OCI-LY3 (cell line): ENCODE data around the gene HSP90B1.

Experiments
- H2AFZ ChIP-seq: fragments of 200-600, 300-600 bp; shearing (Covaris generic); 2 replicates; pipeline ENCODE4 v1.6.0; 2014; ENCODE audit warnings: antibody characterized with exemption, low read depth, low read length
- H3K27ac ChIP-seq: fragments of 200-600, 300-600 bp; sonication (generic); 2 replicates; pipeline ENCODE4 v1.5.1; 2014; ENCODE audit warnings: mild to moderate bottlenecking, low read length, moderate library complexity, mixed read lengths
- H3K27me3 ChIP-seq: fragments of 200-600, 300-600 bp; sonication (generic); 2 replicates; pipeline ENCODE4 v1.6.1; 2014; ENCODE audit warnings: low read depth, low read length, mixed read lengths
- H3K36me3 ChIP-seq: fragments of 200-600, 300-600 bp; sonication (generic); replicated peaks from 2 replicates; pipeline ENCODE3; 2014; ENCODE audit warnings: low read depth, low read length, mixed read lengths
- H3K4me1 ChIP-seq: fragments of 300-600, 200-600 bp; sonication (generic); 2 replicates; pipeline ENCODE4 v1.6.1; 2014; ENCODE audit warnings: low read length, mixed read lengths
- H3K4me2 ChIP-seq: fragments of 200-600, 300-600 bp; sonication (generic); 2 replicates; pipeline ENCODE4 v1.6.1; 2014; ENCODE audit warnings: low read length, mixed read lengths
- H3K4me3 ChIP-seq: fragments of 300-600, 200-600 bp; sonication (generic); 2 replicates; pipeline ENCODE4 v1.5.1; 2014; ENCODE audit warnings: antibody characterized with exemption, mild to moderate bottlenecking, low read length, moderate library complexity
- H3K79me2 ChIP-seq: fragments of 300-600, 200-600 bp; shearing (Covaris generic); 2 replicates; pipeline ENCODE4 v1.6.1; 2014; ENCODE audit warnings: mild to moderate bottlenecking, low read length, mixed read lengths
- H3K9ac ChIP-seq: fragments of 300-600, 200-600 bp; shearing (Covaris generic); 2 replicates; pipeline ENCODE4 v1.6.0; 2014; ENCODE audit warnings: mild to moderate bottlenecking, low read length, moderate library complexity
- H3K9me3 ChIP-seq: fragments of 200-600, 300-600 bp; shearing (Covaris generic); 2 replicates; pipeline ENCODE4 v1.6.1; 2014; ENCODE audit warnings: low read length, mixed read lengths; ENCODE audit not compliant: insufficient read depth
- H4K20me1 ChIP-seq: fragments of 200-600, 300-600 bp; sonication (generic); 2 replicates; pipeline ENCODE4 v1.6.1; 2016; ENCODE audit warnings: low read length, mixed read lengths; ENCODE audit not compliant: insufficient read depth
- CTCF ChIP-seq: fragments of 200-600, 300-600 bp; sonication (generic); IDR thresholded peaks from 2 replicates; pipeline ENCODE4 v1.5.1; 2014; ENCODE audit warnings: antibody characterized with exemption, low read length, low read depth
- EZH2phosphoT487 ChIP-seq: fragments of 200-600 bp; shearing (Covaris generic); IDR thresholded peaks from 2 replicates; pipeline ENCODE4 v1.6.1; 2018; ENCODE audit warnings: antibody characterized with exemption, mixed run types, low read depth

The HSP90B1 gene

GRCh38 chr12:103928682-103929045 lies 1.5 kb upstream of the HSP90B1 start:
- Histone ChIP-seq H3K4me3 (peak overlapping the region; percentile 87), H3K36me3 (peaks cover 33% of the 10 kb centered on the region)

GRCh38 chr12:103929046-103929783 lies 995 bp upstream of the HSP90B1 start:
- peak overlapping the region; percentile 95 for H3K9ac ChIP-seq
- H2AFZ ChIP-seq: peak overlapping the region; percentile 91; the same call in 1 of the 2 replicates
- H3K36me3 ChIP-seq: peaks cover 38% of the 10 kb centered on the region
- peaks cover 69% of the 10 kb centered on the region for H3K4me1 ChIP-seq
- peak overlapping the region; percentile 87 for H3K4me3 ChIP-seq
- H4K20me1 ChIP-seq: peaks cover 34% of the 10 kb centered on the region
- H3K4me2 ChIP-seq: peak overlapping the region; percentile 84
- H3K79me2 ChIP-seq: peaks cover 45% of the 10 kb centered on the region
- peak overlapping the region; percentile 96 for H3K27ac ChIP-seq
- no peaks in the 10 kb centered on the region for H3K9me3 ChIP-seq
- H3K27me3 ChIP-seq: no peaks in the 10 kb centered on the region
- no peak for TF ChIP-seq EZH2phosphoT487
- no peak for TF ChIP-seq CTCF

More at GRCh38 chr12:103928682-103929045, 1.5 kb upstream of the HSP90B1 start:
- Histone ChIP-seq H2AFZ (no peak overlapping the region; the same call in 1 of the 2 replicates), H4K20me1 (peaks cover 29% of the 10 kb centered on the region), H3K9me3 (no peaks in the 10 kb centered on the region), H3K27ac (peak overlapping the region; percentile 96), H3K79me2 (peaks cover 40% of the 10 kb centered on the region), H3K4me2 (peak overlapping the region; percentile 84), H3K4me1 (peaks cover 69% of the 10 kb centered on the region), H3K27me3 (no peaks in the 10 kb centered on the region), H3K9ac (peak overlapping the region; percentile 95)
- TF ChIP-seq EZH2phosphoT487 (no peak), CTCF (no peak)

- Histone ChIP-seq H3K4me3 (peak overlapping the region; percentile 87), H3K4me2 (peak overlapping the region; percentile 42), H3K79me2 (peaks cover 50% of the 10 kb centered on the region), H3K9ac (peak overlapping the region; percentile 95), H3K9me3 (no peaks in the 10 kb centered on the region), H4K20me1 (peaks cover 38% of the 10 kb centered on the region), H3K27me3 (no peaks in the 10 kb centered on the region), H2AFZ (no peak overlapping the region), H3K4me1 (peaks cover 67% of the 10 kb centered on the region), H3K36me3 (peaks cover 41% of the 10 kb centered on the region), H3K27ac (peak overlapping the region; percentile 96)
- TF ChIP-seq CTCF (no peak), EZH2phosphoT487 (no peak)
These were observed 501 bp upstream of the HSP90B1 start for GRCh38 chr12:103929784-103930033.

GRCh38 chr12:103930787-103931735 lies 851 bp downstream of the HSP90B1 start:
- H4K20me1 ChIP-seq: peaks cover 51% of the 10 kb centered on the region
- peaks cover 60% of the 10 kb centered on the region for H3K4me1 ChIP-seq
- peak overlapping the region; percentile 85 for H3K4me3 ChIP-seq
- TF ChIP-seq EZH2phosphoT487 (no peak), CTCF (no peak)
- peak overlapping the region; percentile 98 for H3K9ac ChIP-seq
- H3K27ac ChIP-seq: peak overlapping the region; percentile 83
- H3K4me2 ChIP-seq: peak overlapping the region; percentile 77
- peaks cover 63% of the 10 kb centered on the region for H3K79me2 ChIP-seq
- H2AFZ ChIP-seq: no peak overlapping the region
- H3K27me3 ChIP-seq: no peaks in the 10 kb centered on the region
- H3K36me3 ChIP-seq: peaks cover 55% of the 10 kb centered on the region
- no peaks in the 10 kb centered on the region for H3K9me3 ChIP-seq
